Muscle layer of colon (tissue), 2 donors: ENCODE results near the gene AOPEP.

Experiments
- H3K27ac ChIP-seq: one replicate; pipeline ENCODE4 v1.7.0; 2013; ENCODE audit warnings: low read depth, mild to moderate bottlenecking, low read length, moderate library complexity
- H3K27me3 ChIP-seq, 2 donors: one replicate each; pipeline ENCODE4 v1.7.0; 2013; ENCODE audit warnings: low read length in 2 of 2, mild to moderate bottlenecking in 2 of 2; ENCODE audit not compliant: insufficient read depth in 2 of 2, control insufficient read depth in 1 of 2
- H3K36me3 ChIP-seq: one replicate; pipeline ENCODE4 v1.7.0; 2013; ENCODE audit warnings: mild to moderate bottlenecking, low read length; ENCODE audit not compliant: insufficient read depth
- H3K4me1 ChIP-seq: one replicate; pipeline ENCODE4 v1.7.0; 2013; ENCODE audit warnings: mild to moderate bottlenecking, low read length; ENCODE audit not compliant: insufficient read depth
- H3K4me3 ChIP-seq, 2 donors: one replicate each; pipeline ENCODE4 v1.7.0; 2013; ENCODE audit warnings: low read length in 2 of 2, low read depth in 1 of 2, mild to moderate bottlenecking in 1 of 2, moderate library complexity in 1 of 2
- H3K9ac ChIP-seq: one replicate; pipeline ENCODE4 v1.7.0; 2013; ENCODE audit warnings: low read length
- H3K9me3 ChIP-seq: one replicate; pipeline ENCODE4 v1.7.0; 2013; ENCODE audit warnings: mild to moderate bottlenecking, low read length
- donor health status: abdominal sarcoma.
- donor health status: Adenocarcinoma of cecum.

The AOPEP gene

GRCh38 chr9:94909250-94909894, 182.9 kb downstream of the AOPEP start:
- no peak overlapping the region for H3K9ac ChIP-seq
- no peaks in the 10 kb centered on the region for H3K9me3 ChIP-seq
- H3K27me3 ChIP-seq = no peaks in the 10 kb centered on the region
- no peak overlapping the region for H3K27ac ChIP-seq
- H3K36me3 ChIP-seq = no peaks in the 10 kb centered on the region
- H3K4me3 ChIP-seq = no peak overlapping the region
- peaks cover 22% of the 10 kb centered on the region for H3K4me1 ChIP-seq

- no peaks in the 10 kb centered on the region for H3K27me3 ChIP-seq
- no peak overlapping the region for H3K27ac ChIP-seq
- no peaks in the 10 kb centered on the region for H3K36me3 ChIP-seq
- no peak overlapping the region for H3K9ac ChIP-seq
- no peak overlapping the region for H3K4me3 ChIP-seq
- no peaks in the 10 kb centered on the region for H3K9me3 ChIP-seq
- H3K4me1 ChIP-seq = peaks cover 22% of the 10 kb centered on the region
Measured at GRCh38 chr9:94909965-94910730, 183.6 kb downstream of the AOPEP start.

DNA sequence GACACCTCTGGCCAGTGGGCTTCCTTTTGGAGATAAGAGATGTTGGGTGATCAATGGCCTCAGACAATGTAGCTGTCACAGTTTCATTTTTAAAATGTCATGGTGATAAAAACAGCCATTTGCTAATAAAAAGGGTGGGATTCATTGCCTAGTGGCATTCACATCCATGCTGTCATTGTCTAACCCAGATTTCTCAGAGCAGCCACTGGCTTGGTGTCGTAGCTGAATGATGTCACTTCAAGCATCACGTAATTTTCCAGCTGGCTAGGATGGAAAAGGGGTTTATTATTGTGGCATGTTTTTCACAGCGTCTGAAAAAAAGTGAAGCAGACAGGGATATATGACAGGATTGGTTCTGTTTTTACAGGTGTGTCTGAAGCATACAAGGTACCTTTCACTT, 184.7 kb downstream of the AOPEP start:
- Histone ChIP-seq H3K36me3 (no peaks in the 10 kb centered on the region), H3K27me3 (no peaks in the 10 kb centered on the region), H3K4me1 (peaks cover 22% of the 10 kb centered on the region), H3K9ac (no peak overlapping the region), H3K4me3 (no peak overlapping the region), H3K27ac (no peak overlapping the region), H3K9me3 (no peaks in the 10 kb centered on the region)

DNA sequence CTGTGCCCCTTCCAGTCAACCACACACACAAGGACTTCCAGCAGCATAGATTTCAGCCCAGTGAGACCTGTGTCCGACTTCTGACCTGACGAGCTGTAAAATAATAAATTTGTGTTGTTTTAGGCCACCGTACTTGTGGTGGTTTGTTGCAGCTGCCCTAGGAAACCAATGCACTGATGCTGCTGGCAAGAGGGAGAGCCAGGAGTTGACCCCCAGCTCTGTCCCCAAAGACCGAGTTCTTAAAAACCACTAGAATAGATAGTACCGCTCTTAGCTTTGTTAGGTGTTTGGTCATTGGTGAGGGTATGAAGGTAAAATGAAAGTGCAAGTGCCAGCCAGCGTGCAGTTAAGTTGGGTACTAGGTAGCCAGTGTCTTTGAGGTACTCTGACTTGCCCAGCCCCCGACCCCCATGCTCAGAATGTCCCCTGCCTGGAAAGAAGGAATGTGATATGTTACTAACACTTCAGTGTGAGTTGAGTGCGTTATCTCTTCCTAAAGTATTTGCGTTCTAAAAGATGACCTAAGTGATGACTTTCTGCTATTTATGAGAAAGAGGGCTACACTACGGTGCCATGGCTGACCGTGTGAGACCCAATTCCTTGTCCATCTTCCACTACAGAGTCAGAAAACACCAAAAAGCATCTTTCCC, 185.6 kb downstream of the AOPEP start:
- peaks cover 18% of the 10 kb centered on the region for H3K4me1 ChIP-seq
- no peak overlapping the region for H3K4me3 ChIP-seq
- H3K9ac ChIP-seq = no peak overlapping the region
- no peaks in the 10 kb centered on the region for H3K36me3 ChIP-seq
- no peak overlapping the region for H3K27ac ChIP-seq
- no peaks in the 10 kb centered on the region for H3K27me3 ChIP-seq
- no peaks in the 10 kb centered on the region for H3K9me3 ChIP-seq

GRCh38 chr9:94912700-94913249, 186.3 kb downstream of the AOPEP start:
- Histone ChIP-seq H3K4me1 (peaks cover 12% of the 10 kb centered on the region), H3K27me3 (no peaks in the 10 kb centered on the region), H3K9ac (no peak overlapping the region), H3K36me3 (no peaks in the 10 kb centered on the region), H3K9me3 (no peaks in the 10 kb centered on the region), H3K4me3 (no peak overlapping the region), H3K27ac (no peak overlapping the region)

- no peaks in the 10 kb centered on the region for H3K27me3 ChIP-seq
- peaks cover 4% of the 10 kb centered on the region for H3K4me1 ChIP-seq
- no peak overlapping the region for H3K27ac ChIP-seq
- H3K4me3 ChIP-seq = no peak overlapping the region
- no peak overlapping the region for H3K9ac ChIP-seq
- no peaks in the 10 kb centered on the region for H3K36me3 ChIP-seq
- H3K9me3 ChIP-seq = no peaks in the 10 kb centered on the region
Measured at GRCh38 chr9:94913550-94913949, 187.1 kb downstream of the AOPEP start.

- H3K27me3 ChIP-seq = no peaks in the 10 kb centered on the region
- H3K4me3 ChIP-seq = no peak overlapping the region
- H3K27ac ChIP-seq = no peak overlapping the region
- no peaks in the 10 kb centered on the region for H3K36me3 ChIP-seq
- H3K9me3 ChIP-seq = no peaks in the 10 kb centered on the region
- H3K4me1 ChIP-seq = peaks cover 7% of the 10 kb centered on the region
- H3K9ac ChIP-seq = no peak overlapping the region
Measured at GRCh38 chr9:94915476-94916450, 189.3 kb downstream of the AOPEP start.

- Histone ChIP-seq H3K36me3 (no peaks in the 10 kb centered on the region), H3K9me3 (no peaks in the 10 kb centered on the region), H3K27ac (no peak overlapping the region), H3K27me3 (no peaks in the 10 kb centered on the region), H3K9ac (no peak overlapping the region), H3K4me3 (no peak overlapping the region), H3K4me1 (peaks cover 19% of the 10 kb centered on the region)
Measured at GRCh38 chr9:94916956-94917355, 190.5 kb downstream of the AOPEP start.

DNA sequence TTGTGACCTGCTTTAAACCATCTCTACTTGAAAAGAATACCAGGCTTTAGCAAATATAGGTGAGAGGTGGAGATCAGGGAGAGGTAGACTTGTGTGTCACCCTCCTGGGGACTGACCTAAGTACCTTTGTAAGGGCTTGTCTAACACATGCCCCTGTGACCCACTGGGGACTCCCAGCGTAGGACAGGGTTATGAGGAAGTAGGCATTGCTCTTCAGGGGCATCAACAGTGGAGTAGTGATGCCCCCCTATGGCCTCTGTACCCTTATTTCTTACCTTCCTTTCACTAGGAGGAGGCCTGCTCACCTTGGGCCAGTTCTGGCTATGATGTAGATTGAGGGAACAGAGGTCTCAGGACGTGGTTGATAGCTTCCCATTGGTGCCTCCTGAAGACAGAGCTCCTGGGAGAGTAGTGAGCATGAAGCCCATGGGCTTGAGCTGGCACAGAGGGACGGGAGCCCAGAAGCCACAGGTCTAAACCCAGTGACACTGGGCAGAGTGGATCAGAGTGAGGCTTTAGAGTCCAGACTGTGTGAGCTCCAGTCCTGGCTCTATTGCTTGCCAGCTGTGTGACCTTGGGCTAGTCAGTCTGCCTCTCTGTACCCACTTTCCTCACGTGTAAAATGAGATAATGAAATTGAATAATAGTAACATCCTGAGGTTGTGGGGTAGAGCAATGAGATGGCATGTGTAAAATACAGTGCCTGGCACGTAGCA, 191.7 kb downstream of the AOPEP start:
- no peaks in the 10 kb centered on the region for H3K36me3 ChIP-seq
- H3K4me3 ChIP-seq = no peak overlapping the region
- no peak overlapping the region for H3K27ac ChIP-seq
- no peaks in the 10 kb centered on the region for H3K27me3 ChIP-seq
- no peak overlapping the region for H3K9ac ChIP-seq
- H3K9me3 ChIP-seq = no peaks in the 10 kb centered on the region
- H3K4me1 ChIP-seq = peaks cover 32% of the 10 kb centered on the region

- Histone ChIP-seq H3K27ac (no peak overlapping the region), H3K27me3 (no peaks in the 10 kb centered on the region), H3K4me3 (no peak overlapping the region), H3K9me3 (no peaks in the 10 kb centered on the region), H3K36me3 (no peaks in the 10 kb centered on the region), H3K9ac (no peak overlapping the region), H3K4me1 (peaks cover 40% of the 10 kb centered on the region)
Measured at GRCh38 chr9:94919376-94920098, 193.0 kb downstream of the AOPEP start.
